ENCODE results near the gene HIVEP2.

HIVEP2 gene

GRCh38 chr6:142857796-142858555 lies 87.0 kb downstream of the HIVEP2 start:
- no peak for DNase-seq (ENCODE audit: low read depth)

GRCh38 chr6:142857233-142857761 lies 87.7 kb downstream of the HIVEP2 start:
- no peak for DNase-seq (ENCODE audit: low read depth)

- DNase-seq (ENCODE audit: low read depth): no peak
These were observed 88.2 kb downstream of the HIVEP2 start for GRCh38 chr6:142856624-142857232.

- DNase-seq (ENCODE audit: low read depth): no peak
These were observed 88.9 kb downstream of the HIVEP2 start for GRCh38 chr6:142855893-142856623.

DNA sequence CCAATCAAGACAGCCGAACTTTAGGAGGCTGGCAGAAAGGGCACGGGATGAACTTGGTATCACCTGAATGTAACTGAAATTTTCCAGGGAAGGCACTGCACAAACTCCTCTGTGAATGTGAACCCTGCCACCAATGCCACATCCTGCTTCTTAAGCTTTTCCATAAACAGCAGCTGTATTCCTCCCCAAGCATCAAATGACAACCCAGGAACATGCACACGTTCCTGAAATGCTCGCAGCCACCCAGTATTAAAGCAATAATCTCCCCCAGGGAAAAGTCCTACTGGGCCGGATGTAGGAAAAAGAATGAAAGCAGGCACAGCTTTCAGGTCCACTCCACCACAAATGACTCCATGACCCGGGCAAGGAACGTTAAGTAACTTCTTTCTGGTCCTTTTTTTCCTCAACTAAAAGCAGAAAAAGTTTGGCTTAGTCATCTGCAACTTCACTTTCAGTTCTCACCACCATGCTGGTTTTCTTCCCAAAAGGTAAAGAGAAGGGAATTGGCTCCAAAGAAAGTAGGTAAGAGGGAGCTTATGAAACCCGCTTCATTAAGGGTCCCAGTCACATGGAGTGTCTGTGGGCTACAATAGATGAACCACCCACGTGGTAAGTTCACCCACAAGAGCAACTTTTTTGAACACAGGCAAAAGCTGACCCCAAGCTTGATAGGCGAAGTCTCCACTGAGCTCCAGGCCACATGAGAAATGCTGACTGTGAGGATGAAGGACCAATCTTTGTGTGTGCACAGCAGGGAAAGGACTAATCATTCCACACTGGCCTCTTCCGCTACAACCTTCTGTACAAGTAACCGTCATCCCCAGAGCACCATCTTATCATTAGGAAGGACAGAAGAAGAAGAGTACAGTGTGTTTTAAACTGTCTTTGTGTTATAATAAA lies 90.1 kb downstream of the HIVEP2 start:
- DNase-seq (ENCODE audit: low read depth): no peak

DNA sequence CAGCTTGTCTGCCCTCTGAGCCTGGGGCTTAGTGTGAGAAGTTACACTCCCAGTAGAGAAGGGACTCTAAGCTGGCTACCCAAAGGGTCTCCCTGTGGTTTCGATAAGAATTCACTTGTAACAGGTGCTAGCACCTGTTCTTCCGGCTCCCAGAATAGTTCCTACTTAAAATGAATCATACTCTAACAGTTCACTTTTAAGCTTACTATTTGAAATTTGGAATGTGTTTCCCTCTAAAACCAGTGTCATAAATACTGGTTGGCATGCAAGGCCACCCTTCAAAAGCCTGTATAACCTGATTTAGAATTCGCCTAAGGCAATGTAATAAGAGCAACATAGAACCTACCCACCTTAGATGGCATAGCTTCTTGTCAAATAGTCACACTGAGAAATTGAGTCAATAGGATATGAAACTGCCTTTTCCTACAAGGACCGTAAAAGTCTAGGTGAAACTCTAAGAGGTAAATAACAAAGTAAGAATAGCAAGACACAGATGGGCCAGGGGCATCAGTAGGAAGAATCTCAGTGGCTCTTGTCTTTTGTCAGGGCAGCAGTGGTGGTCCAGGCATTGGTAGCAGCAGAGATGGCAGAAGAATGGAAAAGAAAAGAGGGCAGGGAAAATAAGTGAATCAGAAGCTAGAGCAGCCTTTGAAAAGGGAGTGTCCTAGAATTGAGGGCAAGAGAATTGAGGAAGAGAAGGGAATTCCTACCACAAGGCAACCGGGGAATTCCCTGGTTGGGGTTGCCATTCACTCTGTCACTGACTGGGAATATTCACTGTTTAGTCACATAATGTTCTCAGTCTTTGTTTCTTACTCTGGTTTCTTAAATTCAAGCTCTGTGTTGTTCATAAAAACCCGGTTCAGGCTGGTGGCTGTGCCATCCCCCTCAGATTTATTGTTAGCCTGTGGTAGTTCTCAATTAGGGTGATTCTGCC lies 91.5 kb downstream of the HIVEP2 start:
- DNase-seq (ENCODE audit: low read depth): peak; percentile 57

DNA sequence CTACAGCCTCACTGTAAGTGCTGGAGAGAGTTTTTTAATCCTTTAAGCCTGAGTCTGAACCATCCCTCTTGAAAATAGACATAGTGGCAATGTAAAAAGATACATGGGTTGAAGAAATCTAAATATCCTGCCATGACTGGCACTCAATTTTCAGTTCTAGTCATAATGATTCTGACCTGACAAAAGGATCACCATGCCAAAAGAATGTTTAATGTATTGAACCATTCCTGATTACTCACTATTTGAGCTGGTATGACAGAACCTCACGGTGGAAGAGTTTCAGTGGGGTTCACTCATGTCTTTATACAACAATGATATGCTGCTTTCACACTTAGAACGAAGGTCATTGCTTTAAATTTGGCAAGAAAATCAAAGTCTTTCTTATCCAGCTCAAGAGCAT lies 93.4 kb downstream of the HIVEP2 start:
- DNase-seq (ENCODE audit: low read depth): peak; percentile 84

DNA sequence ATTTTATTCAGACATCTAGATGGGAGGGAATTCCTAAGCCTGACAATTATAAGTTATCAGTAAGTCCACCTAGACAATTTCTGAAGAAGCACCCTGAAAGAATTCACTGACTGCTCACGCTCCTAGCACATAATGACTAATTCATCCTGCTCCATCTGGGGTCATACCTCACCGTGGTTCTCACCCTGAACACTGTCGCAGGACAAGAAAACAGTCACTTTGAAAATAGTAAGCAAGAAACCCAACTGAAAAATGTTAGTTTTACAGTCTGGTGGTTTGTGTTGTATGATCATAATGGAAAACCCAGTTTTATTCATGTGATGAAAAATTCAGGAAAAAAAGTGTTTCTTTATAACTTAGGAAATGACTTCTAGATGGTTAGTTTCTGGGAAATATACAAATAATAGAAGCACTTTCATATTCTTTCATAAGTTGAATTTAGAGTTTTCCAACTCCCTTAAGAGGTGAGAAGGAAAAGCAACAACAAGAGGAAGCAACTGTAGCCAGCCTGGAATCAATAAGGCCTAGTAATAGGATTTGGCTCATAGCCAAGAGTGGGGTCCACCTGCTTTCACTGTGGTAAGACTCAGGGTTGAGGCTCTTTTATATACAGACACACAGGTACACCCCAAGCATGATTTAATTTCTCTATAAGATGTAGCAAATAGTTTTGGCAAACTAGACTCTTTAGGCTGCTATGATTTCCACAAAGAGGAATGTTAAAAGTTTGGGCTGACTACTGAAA lies 94.1 kb downstream of the HIVEP2 start:
- peak; percentile 93 for DNase-seq (ENCODE audit: low read depth)

GRCh38 chr6:142848976-142849375 lies 96.0 kb downstream of the HIVEP2 start:
- DNase-seq (ENCODE audit: low read depth): no peak

- no peak for DNase-seq (ENCODE audit: low read depth)
These were observed 96.8 kb downstream of the HIVEP2 start for GRCh38 chr6:142848156-142848555.

DNA sequence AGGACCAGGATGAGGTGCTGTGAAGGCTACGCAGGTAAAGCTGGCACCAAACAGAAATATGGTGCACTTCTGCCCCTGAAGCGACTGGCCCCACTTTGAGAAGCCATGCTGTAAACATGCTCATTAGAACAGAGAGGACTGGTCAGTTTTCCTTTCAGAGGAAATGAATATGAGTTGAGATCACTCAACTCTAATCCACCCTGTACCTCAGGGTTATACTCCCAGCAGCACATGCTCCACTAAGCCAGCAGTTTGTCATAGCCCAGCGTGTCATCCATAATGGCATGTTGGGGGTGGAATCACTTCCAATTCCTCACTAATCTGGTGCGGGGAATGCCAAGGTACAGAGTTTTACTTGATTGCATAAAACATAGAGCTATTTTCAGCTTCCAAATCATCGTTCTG lies 98.1 kb downstream of the HIVEP2 start:
- peak; percentile 97 for DNase-seq (ENCODE audit: low read depth)

DNA sequence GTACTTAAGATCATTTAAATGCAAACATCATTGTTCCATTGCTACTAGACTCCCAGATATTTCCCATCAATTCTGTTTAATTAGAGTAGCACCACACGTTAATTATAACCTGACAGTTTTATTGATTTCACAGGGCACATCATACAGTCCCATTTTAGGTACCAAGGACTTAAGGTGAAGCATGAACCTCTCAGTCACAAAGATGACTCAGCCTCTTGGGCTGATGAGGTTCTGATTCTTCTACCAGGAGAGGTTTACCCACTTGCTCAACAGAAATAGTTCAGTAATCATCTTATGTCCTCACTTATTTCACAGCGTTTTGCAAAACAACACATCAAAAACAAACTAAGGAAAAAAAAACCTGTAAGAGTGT lies 98.5 kb downstream of the HIVEP2 start:
- peak; percentile 80 for DNase-seq (ENCODE audit: low read depth)

DNA sequence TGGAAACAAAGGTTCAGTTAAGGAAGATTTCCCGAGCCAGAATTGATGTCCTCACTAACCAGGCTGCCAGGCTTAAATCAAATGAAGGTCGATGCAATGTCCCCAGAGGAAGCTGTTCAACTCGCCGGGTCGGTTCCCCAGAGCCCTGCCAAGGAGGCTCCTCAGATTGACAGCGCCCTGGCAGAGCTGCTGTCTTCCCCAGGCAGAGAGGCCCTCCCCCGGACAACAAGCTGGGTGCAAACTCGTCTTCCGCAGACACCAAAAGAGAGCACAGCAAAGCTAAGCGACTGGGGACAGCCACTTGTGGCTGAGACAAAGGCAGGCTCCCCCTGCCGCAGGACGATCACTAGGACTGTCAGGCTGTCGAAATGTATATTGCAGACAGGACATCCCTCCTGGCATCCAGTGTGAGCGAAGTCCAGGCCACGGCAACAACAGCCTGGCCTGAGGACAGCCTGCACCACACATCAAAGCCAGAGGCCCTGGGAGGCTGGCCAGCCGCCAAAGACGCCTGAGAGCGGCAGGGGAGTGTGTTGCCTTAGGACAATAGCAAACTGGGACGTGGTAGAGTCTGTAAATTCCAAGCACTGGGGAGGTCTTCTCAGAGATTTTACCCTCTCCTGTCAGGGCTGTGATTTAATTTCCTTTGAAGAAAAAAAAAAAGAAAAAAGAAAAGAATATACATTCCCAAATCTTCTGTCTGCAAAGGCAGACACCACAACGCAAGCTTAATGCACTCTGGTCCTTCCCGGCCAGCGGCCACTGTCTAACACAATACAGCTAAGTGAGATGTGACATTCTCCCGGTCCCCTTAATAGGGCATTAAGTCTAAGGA lies 99.1 kb downstream of the HIVEP2 start:
- DNase-seq (ENCODE audit: low read depth): peak; percentile 87

DNA sequence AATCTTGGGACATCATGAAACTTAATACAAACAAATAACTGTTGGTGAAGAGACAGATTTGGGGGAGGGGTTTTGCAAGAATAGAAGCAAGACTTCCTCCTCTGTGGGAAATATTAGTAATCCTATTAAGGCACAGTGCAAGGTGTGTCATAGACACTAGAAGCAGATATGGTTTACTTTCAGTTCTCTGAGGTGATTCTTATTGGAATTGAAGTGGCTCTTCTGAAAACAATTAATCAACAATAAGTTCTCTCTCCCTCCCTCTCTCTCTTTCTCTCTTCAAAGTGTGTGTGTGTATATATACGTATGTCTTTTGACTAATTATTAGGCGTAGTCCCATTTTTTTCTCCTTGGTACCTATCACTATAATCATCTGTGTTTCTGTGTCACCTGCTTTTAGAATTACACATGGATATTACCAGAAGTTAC lies 99.8 kb downstream of the HIVEP2 start:
- peak; percentile 69 for DNase-seq (ENCODE audit: low read depth)

GRCh38 chr6:142844065-142844755 lies 100.8 kb downstream of the HIVEP2 start:
- DNase-seq (ENCODE audit: low read depth): peak; percentile 68

DNA sequence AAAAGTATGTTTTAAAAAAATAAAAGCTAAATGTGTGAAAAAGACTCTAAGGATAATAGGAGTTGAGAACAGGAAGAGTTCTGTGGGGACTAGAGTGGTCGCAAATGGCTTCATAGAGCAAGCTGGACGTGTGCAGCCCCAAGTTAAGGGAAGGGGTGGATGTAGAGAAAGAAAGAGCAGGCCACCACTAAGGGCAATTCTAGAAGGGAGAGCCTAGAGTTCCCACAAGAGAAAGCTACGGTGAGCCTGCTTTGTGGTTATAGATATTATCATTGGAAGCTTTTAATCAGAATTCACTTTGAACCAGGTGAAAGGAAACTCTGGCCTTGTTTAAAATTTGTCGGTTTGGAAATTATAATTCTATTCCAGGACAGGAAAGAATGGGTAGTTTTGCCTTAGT lies 101.6 kb downstream of the HIVEP2 start:
- DNase-seq (ENCODE audit: low read depth): no peak

DNA sequence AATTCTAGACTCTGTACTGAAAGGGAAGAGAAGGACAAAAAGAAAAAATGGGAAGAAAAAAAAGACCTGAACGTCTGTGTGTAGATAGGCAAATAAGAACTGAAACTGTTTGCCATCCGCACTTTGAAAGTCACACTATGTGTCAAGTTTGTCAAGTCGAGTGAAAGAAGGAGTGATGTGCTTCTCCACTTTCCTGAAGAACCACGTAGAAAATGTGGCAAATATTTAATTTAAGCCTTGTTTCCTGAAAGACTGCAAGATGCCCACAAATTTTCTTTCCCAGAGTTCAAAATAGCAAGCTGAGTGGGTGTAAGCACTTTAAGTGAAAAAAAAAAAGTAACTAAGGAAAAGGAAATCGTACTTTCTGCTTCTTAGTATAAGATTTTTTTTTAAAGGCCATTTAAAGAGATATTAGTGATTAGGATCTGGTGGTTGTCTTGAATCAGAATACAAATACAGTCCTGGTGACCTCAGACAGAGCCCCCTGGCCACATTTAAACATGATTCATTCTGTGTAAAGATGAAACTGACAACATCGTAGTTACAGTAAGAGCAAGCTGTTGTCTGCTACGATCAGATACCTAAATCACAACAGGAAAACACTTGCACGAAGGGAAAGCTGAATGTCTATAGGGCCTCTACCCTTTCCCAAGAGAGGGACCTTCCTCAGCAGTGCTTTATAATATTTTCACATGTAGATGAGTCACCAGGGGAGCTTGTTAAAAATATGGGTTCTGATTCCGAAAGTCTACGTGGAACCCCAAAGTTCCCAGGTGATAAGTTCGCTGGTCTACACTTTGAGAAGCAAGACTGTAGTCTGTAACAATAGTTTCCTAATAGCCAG lies 102.3 kb downstream of the HIVEP2 start:
- DNase-seq (ENCODE audit: low read depth): peak; percentile 89
